GM12864 (cell line): ENCODE results near the gene GRIN1.

Experiments used
- DNase-seq: peaks from one replicate; pipeline ENCODE4 v3.0.0-alpha.2; 2011; ENCODE audit warnings: low read depth
- H3K4me3 ChIP-seq: 2 replicates; pipeline ENCODE4 v1.5.1; 2011; ENCODE audit warnings: mild to moderate bottlenecking, low read depth, low read length, control low read depth
- CTCF ChIP-seq: IDR thresholded peaks from 2 replicates; pipeline ENCODE4 v1.5.1; 2011; ENCODE audit warnings: low read depth, mild to moderate bottlenecking, moderate library complexity, low read length, control low read depth, inconsistent platforms; ENCODE audit errors: missing control alignments

The GRIN1 gene

DNA sequence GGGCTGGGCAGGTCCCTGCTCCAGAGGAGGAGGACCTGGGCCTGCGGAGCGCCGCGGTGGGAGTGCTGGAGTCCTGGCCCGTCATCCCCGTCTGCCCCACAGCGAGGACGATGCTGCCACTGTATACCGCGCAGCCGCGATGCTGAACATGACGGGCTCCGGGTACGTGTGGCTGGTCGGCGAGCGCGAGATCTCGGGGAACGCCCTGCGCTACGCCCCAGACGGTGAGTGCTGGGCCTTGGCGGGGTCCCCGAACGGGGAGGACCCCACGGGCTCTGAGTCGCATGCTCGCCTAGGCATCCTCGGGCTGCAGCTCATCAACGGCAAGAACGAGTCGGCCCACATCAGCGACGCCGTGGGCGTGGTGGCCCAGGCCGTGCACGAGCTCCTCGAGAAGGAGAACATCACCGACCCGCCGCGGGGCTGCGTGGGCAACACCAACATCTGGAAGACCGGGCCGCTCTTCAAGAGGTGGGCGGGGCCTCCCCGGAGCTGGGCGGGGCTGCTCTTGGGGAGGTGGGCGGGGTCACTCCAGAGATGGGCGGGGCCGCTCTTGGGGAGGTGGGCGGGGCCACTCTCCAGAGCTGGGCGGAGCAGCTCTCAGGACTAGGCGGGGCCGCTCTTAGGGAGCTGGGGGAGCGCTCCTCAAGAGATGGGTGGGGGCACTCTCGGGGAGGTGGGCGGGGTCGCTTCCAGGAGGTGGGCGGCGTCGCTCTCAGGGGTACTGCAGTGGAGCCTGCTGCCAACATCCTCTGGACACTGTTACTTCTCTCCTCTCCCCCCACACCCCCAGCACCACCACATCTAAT is 17.8 kb downstream of the GRIN1 start:
- peak overlapping the region; percentile 47 for H3K4me3 ChIP-seq
- no peak for TF ChIP-seq CTCF
- DNase-seq, result no peak

- no peak for TF ChIP-seq CTCF
- H3K4me3 ChIP-seq, result no peak overlapping the region
These were observed 18.9 kb downstream of the GRIN1 start for GRCh38 chr9:137157618-137158415.

GRCh38 chr9:137158625-137159024 is 19.7 kb downstream of the GRIN1 start:
- H3K4me3 ChIP-seq, result no peak overlapping the region
- TF ChIP-seq CTCF, result no peak
- no peak for DNase-seq

More at GRCh38 chr9:137157618-137158415, 18.9 kb downstream of the GRIN1 start:
- no peak for DNase-seq

- no peak for DNase-seq
- no peak overlapping the region for H3K4me3 ChIP-seq
- TF ChIP-seq CTCF, result no peak
These were observed 20.4 kb downstream of the GRIN1 start for GRCh38 chr9:137159105-137160053.

- no peak overlapping the region for H3K4me3 ChIP-seq
- TF ChIP-seq CTCF, result no peak
- DNase-seq, result no peak
These were observed 21.1 kb downstream of the GRIN1 start for GRCh38 chr9:137160054-137160425.

- DNase-seq, result no peak
- H3K4me3 ChIP-seq, result no peak overlapping the region
- no peak for TF ChIP-seq CTCF
These were observed 22.0 kb downstream of the GRIN1 start for GRCh38 chr9:137160716-137161557.
